PC-9 (cell line): ENCODE results near the gene PRDM16.

ENCODE experiments used
- EZH2 ChIP-seq: fragments of 200-600 bp; sonication (generic); IDR thresholded peaks from 2 replicates; pipeline ENCODE4 v1.8.0; 2017; ENCODE audit warnings: antibody characterized with exemption, low read depth
- TF ChIP-seq, protein P1 (sequence below): fragments of 200-600 bp; sonication (generic); conservative IDR thresholded peaks from 2 replicates; pipeline ENCODE4 v1.6.1; 2017; ENCODE audit warnings: mixed run types, antibody characterized with exemption, mild to moderate bottlenecking, moderate library complexity

DNA sequence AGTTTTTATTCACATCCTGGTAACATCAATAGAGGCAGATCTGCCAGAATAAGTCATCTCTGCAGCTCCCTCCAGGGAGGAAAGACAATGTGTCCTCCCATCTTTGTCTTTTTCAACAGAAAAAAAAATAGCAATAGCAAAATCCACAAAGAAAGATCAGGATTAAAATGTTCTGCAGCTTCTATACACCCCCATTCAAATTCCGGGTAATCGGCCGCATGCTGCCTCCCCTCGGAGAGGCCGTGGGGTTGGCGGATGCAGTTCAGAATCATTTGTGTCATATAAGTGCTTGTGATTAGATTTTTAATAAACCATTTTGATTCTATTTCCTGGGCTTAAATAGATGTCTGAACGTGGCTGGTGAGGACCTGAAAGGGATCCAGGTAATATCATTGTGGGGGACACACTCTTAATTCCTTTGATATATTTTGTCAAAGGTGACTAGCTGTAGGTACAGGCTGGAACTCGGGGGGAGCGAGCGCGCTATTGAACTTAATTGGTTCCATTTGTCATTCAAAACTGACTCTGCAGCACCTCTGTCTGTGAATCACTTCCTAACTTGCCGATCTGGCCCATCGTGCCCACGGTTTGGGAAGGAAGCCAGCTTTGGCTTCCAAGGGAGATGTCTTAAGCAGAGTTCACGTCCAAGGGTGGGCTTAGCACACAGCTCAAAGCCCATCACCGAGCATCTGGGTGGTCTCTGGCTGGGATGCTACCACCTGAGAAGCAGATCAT lies 299.9 kb downstream of the PRDM16 start:
- TF ChIP-seq, protein P1, sequence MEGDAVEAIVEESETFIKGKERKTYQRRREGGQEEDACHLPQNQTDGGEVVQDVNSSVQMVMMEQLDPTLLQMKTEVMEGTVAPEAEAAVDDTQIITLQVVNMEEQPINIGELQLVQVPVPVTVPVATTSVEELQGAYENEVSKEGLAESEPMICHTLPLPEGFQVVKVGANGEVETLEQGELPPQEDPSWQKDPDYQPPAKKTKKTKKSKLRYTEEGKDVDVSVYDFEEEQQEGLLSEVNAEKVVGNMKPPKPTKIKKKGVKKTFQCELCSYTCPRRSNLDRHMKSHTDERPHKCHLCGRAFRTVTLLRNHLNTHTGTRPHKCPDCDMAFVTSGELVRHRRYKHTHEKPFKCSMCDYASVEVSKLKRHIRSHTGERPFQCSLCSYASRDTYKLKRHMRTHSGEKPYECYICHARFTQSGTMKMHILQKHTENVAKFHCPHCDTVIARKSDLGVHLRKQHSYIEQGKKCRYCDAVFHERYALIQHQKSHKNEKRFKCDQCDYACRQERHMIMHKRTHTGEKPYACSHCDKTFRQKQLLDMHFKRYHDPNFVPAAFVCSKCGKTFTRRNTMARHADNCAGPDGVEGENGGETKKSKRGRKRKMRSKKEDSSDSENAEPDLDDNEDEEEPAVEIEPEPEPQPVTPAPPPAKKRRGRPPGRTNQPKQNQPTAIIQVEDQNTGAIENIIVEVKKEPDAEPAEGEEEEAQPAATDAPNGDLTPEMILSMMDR: no peak
- no peak for TF ChIP-seq EZH2
